Stomach (tissue), 4 donors: Measurements from ENCODE around the gene P2RY13.

Source experiments
- CTCF ChIP-seq, 7 experiments: fragments of 450-650 bp in 4 of 7; fragments of 200-600 bp in 3 of 7; sonication (generic) in 3 of 7; IDR thresholded peaks; one replicate each; pipeline ENCODE4 v1.5.1; 2016 to 2019; ENCODE audit warnings: antibody characterized with exemption in 7 of 7, control low read depth in 2 of 7, mild to moderate bottlenecking in 1 of 7
- POLR2A ChIP-seq, 4 donors: fragments of 450-650 bp; IDR thresholded peaks; one replicate each; pipeline ENCODE4 v1.6.1; 2016; ENCODE audit warnings: antibody characterized with exemption in 4 of 4, control low read depth in 2 of 4, mild to moderate bottlenecking in 1 of 4, moderate library complexity in 1 of 4

GRCh38 chr3:151357463-151357850, 28.1 kb upstream of the P2RY13 start:
- TF ChIP-seq CTCF (IDR thresholded peaks at IDR 0.05) (no peak), POLR2A (IDR thresholded peaks at IDR 0.05) (no peak)
